Activated CD4-positive, alpha-beta memory T cell treated with anti-CD3 and anti-CD28 coated beads for 36 hours (primary cell): ENCODE results near the gene ITGA4. TPM values are rescaled to one million over a fixed set of nuclear protein-coding genes. Genes with fewer than 3 reads are reported as not detected.

Source experiments
- CTCF ChIA-PET: fragments of 350-600 bp; sonication (Branson Sonifier 250); formaldehyde crosslinking; loops from one replicate; lab custom pipeline; 2021; ENCODE audit warnings: antibody characterized with exemption, inconsistent platforms; lab: Charles Lee
- POLR2A ChIA-PET: fragments of 350-600 bp; sonication (Branson Sonifier 250); formaldehyde crosslinking; loops from one replicate; lab custom pipeline; 2021; ENCODE audit warnings: antibody characterized with exemption; lab: Charles Lee
- DNase-seq: peaks from one replicate; pipeline ENCODE4 v3.0.0-alpha.2; 2020
- H3K27ac Mint-ChIP-seq: one replicate; pipeline ENCODE4 v1.8.0; 2021; ENCODE audit warnings: mixed read lengths
- H3K27me3 Mint-ChIP-seq: one replicate; pipeline ENCODE4 v1.8.0; 2021; ENCODE audit warnings: mixed read lengths
- H3K36me3 Mint-ChIP-seq: one replicate; pipeline ENCODE4 v1.8.0; 2021; ENCODE audit warnings: mixed read lengths
- H3K4me1 Mint-ChIP-seq: one replicate; pipeline ENCODE4 v1.8.0; 2021; ENCODE audit warnings: low read depth, mixed read lengths
- H3K4me3 Mint-ChIP-seq: one replicate; pipeline ENCODE4 v1.8.0; 2021; ENCODE audit warnings: mild to moderate bottlenecking, mixed read lengths
- H3K9me3 Mint-ChIP-seq: one replicate; pipeline ENCODE4 v1.8.0; 2021; ENCODE audit warnings: mixed read lengths
- intact Hi-C: fragments of 100-400 bp; cut with micrococcal nuclease; formaldehyde crosslinking; loops from one replicate; pipeline ENCODE4 v1.15.1; 2023
- total RNA-seq, 2 experiments: library from RNA; stranded (reverse); gene quantifications; one replicate each; pipeline ENCODE4 v1.2.3, GENCODE V29; 2021

Gene ITGA4
- total RNA-seq, result 10 to 100 TPM; 46.5 to 51.2 TPM

- POLR2A ChIA-PET, result interaction anchor here (0.9 to 3.9 kb wide), 15 partner anchors 9 to 352 kb away, joined by 3 to 23 read pairs (median 5); no protein-coding TSS in a partner anchor
Observed at GRCh38 chr2:181457121-181457740, at the start of gene ITGA4. Gene ITGA4 (plus strand): TSS chr2:181457386. CDS start chr2:181457655, 269 bp downstream.

GRCh38 chr2:181408861-181409260, 48.3 kb upstream of the ITGA4 start:
- Mint-ChIP-seq H3K4me1 (peaks cover 3% of the 10 kb centered on the region), H3K36me3 (peaks cover 7% of the 10 kb centered on the region), H3K9me3 (peaks cover 13% of the 10 kb centered on the region), H3K27me3 (no peaks in the 10 kb centered on the region), H3K27ac (no peak overlapping the region), H3K4me3 (no peak overlapping the region)
- no peak for DNase-seq
- ChIA-PET CTCF (no interaction called here), POLR2A (no interaction called here)
- intact Hi-C loops, result no loop called here

More at GRCh38 chr2:181457121-181457740, at the start of gene ITGA4:
- Mint-ChIP-seq H3K27me3 (no peaks in the 10 kb centered on the region), H3K4me3 (peak within 1 kb of the TSS; percentile 88), H3K4me1 (peaks cover 50% of the 10 kb centered on the region), H3K9me3 (no peaks in the 10 kb centered on the region), H3K36me3 (peaks cover 22% of the 10 kb centered on the region), H3K27ac (peak within 1 kb of the TSS; percentile 97)
- intact Hi-C loops, result loop anchor here (1.0 to 5.0 kb wide), 4 partner anchors 27 to 435 kb away; partner anchors contain the start of gene ITPRID2
- CTCF ChIA-PET, result interaction anchor here (0.5 to 5.6 kb wide), 30 partner anchors 10 to 477 kb away, joined by 3 to 55 read pairs (median 4); partner anchors contain the start of gene UBE2E3
- DNase-seq, result peak; percentile 90

- H3K27ac Mint-ChIP-seq, result no peak overlapping the region
- no peak overlapping the region for H3K4me3 Mint-ChIP-seq
- CTCF ChIA-PET, result no interaction called here
- H3K36me3 Mint-ChIP-seq, result peaks cover 9% of the 10 kb centered on the region
- no peaks in the 10 kb centered on the region for H3K4me1 Mint-ChIP-seq
- POLR2A ChIA-PET, result no interaction called here
- no peak for DNase-seq
- peaks cover 34% of the 10 kb centered on the region for H3K9me3 Mint-ChIP-seq
- no peaks in the 10 kb centered on the region for H3K27me3 Mint-ChIP-seq
- intact Hi-C loops, result no loop called here
Observed at GRCh38 chr2:181411105-181411849, 45.9 kb upstream of the ITGA4 start.

- Mint-ChIP-seq H3K9me3 (peaks cover 20% of the 10 kb centered on the region), H3K36me3 (peaks cover 2% of the 10 kb centered on the region), H3K4me1 (peaks cover 16% of the 10 kb centered on the region), H3K27ac (no peak overlapping the region), H3K4me3 (no peak overlapping the region), H3K27me3 (no peaks in the 10 kb centered on the region)
- intact Hi-C loops, result no loop called here
- CTCF ChIA-PET, result no interaction called here
- POLR2A ChIA-PET, result no interaction called here
- no peak for DNase-seq
Observed at GRCh38 chr2:181419129-181419855, 37.9 kb upstream of the ITGA4 start.

GRCh38 chr2:181420259-181421130, 36.7 kb upstream of the ITGA4 start:
- POLR2A ChIA-PET, result no interaction called here
- H3K4me1 Mint-ChIP-seq, result peaks cover 16% of the 10 kb centered on the region

GRCh38 chr2:181421131-181421458, 36.1 kb upstream of the ITGA4 start:
- Mint-ChIP-seq H3K4me1 (peaks cover 16% of the 10 kb centered on the region), H3K27me3 (no peaks in the 10 kb centered on the region), H3K27ac (peak overlapping the region; percentile 40), H3K9me3 (peaks cover 4% of the 10 kb centered on the region), H3K4me3 (no peak overlapping the region), H3K36me3 (no peaks in the 10 kb centered on the region)
- intact Hi-C loops, result loop anchor here (5.0 kb wide), 1 partner anchor 36 kb away; the partner anchor contains the start of gene ITGA4
- no peak for DNase-seq
- ChIA-PET CTCF (no interaction called here), POLR2A (no interaction called here)

More at GRCh38 chr2:181420259-181421130, 36.7 kb upstream of the ITGA4 start:
- CTCF ChIA-PET, result no interaction called here
- no peak overlapping the region for H3K4me3 Mint-ChIP-seq
- intact Hi-C loops, result loop anchor here (5.0 kb wide), 1 partner anchor 37 kb away; the partner anchor contains the start of gene ITGA4
- H3K36me3 Mint-ChIP-seq, result no peaks in the 10 kb centered on the region
- no peak for DNase-seq
- no peaks in the 10 kb centered on the region for H3K27me3 Mint-ChIP-seq
- H3K27ac Mint-ChIP-seq, result peak overlapping the region; percentile 40
- peaks cover 8% of the 10 kb centered on the region for H3K9me3 Mint-ChIP-seq

- Mint-ChIP-seq H3K9me3 (no peaks in the 10 kb centered on the region), H3K27ac (no peak overlapping the region), H3K4me3 (no peak overlapping the region), H3K4me1 (peaks cover 16% of the 10 kb centered on the region), H3K27me3 (no peaks in the 10 kb centered on the region), H3K36me3 (no peaks in the 10 kb centered on the region)
- ChIA-PET CTCF (no interaction called here), POLR2A (no interaction called here)
- intact Hi-C loops, result loop anchor here (5.0 kb wide), 1 partner anchor 36 kb away; the partner anchor contains the start of gene ITGA4
- no peak for DNase-seq
Observed at GRCh38 chr2:181421464-181421863, 35.7 kb upstream of the ITGA4 start.

- no peak for DNase-seq
- Mint-ChIP-seq H3K4me3 (no peak overlapping the region), H3K36me3 (no peaks in the 10 kb centered on the region), H3K27me3 (no peaks in the 10 kb centered on the region), H3K4me1 (peaks cover 26% of the 10 kb centered on the region), H3K27ac (no peak overlapping the region), H3K9me3 (no peaks in the 10 kb centered on the region)
- ChIA-PET CTCF (interaction anchor here (1.0 to 1.1 kb wide), 2 partner anchors 12 to 31 kb away, joined by 3 to 4 read pairs; partner anchors contain the start of gene ITGA4), POLR2A (no interaction called here)
- intact Hi-C loops, result no loop called here
Observed at GRCh38 chr2:181426672-181427071, 30.5 kb upstream of the ITGA4 start.

GRCh38 chr2:181430406-181431118, 26.6 kb upstream of the ITGA4 start:
- DNase-seq, result no peak
- no peak overlapping the region for H3K4me3 Mint-ChIP-seq
- no peaks in the 10 kb centered on the region for H3K9me3 Mint-ChIP-seq
- H3K36me3 Mint-ChIP-seq, result no peaks in the 10 kb centered on the region
- CTCF ChIA-PET, result interaction anchor here (0.7 to 1.3 kb wide), 8 partner anchors 9 to 326 kb away, joined by 3 to 6 read pairs (median 3); partner anchors contain the start of gene ITGA4
- POLR2A ChIA-PET, result no interaction called here
- intact Hi-C loops, result loop anchor here (1.0 kb wide), 1 partner anchor 27 kb away; the partner anchor contains the start of gene ITGA4
- peaks cover 21% of the 10 kb centered on the region for H3K4me1 Mint-ChIP-seq
- H3K27ac Mint-ChIP-seq, result peak overlapping the region; percentile 54
- H3K27me3 Mint-ChIP-seq, result no peaks in the 10 kb centered on the region

- Mint-ChIP-seq H3K4me1 (peaks cover 21% of the 10 kb centered on the region), H3K9me3 (no peaks in the 10 kb centered on the region), H3K4me3 (no peak overlapping the region), H3K36me3 (no peaks in the 10 kb centered on the region), H3K27me3 (no peaks in the 10 kb centered on the region), H3K27ac (no peak overlapping the region)
- POLR2A ChIA-PET, result no interaction called here
- intact Hi-C loops, result no loop called here
- CTCF ChIA-PET, result interaction anchor here (0.7 to 1.3 kb wide), 9 partner anchors 8 to 327 kb away, joined by 3 to 6 read pairs (median 3); partner anchors contain the start of gene ITGA4
- no peak for DNase-seq
Observed at GRCh38 chr2:181431674-181432073, 25.5 kb upstream of the ITGA4 start.
